Measurements from ENCODE around the gene PIK3R2.
A peak's percentile ranks its signal among the peaks of the same experiment; 100 is the strongest.

Gene PIK3R2

GRCh38 chr19:18193388-18194180, 40.6 kb downstream of the PIK3R2 start:
- no peaks in the 10 kb centered on the region for H3K9me3 Mint-ChIP-seq (ENCODE audit: low read depth)
- peaks cover 19% of the 10 kb centered on the region for H3K4me1 Mint-ChIP-seq (ENCODE audit: low read depth)
- peak overlapping the region; percentile 86 for H3K27ac Mint-ChIP-seq
- no peaks in the 10 kb centered on the region for H3K36me3 Mint-ChIP-seq
- no peaks in the 10 kb centered on the region for H3K27me3 Mint-ChIP-seq
- H3K4me3 Mint-ChIP-seq, result peak overlapping the region; percentile 87

- peak overlapping the region; percentile 34 for H3K27ac Mint-ChIP-seq
- H3K4me1 Mint-ChIP-seq (ENCODE audit: low read depth), result peaks cover 19% of the 10 kb centered on the region
- H3K27me3 Mint-ChIP-seq, result no peaks in the 10 kb centered on the region
- no peaks in the 10 kb centered on the region for H3K36me3 Mint-ChIP-seq
- H3K4me3 Mint-ChIP-seq, result peak overlapping the region; percentile 87
- no peaks in the 10 kb centered on the region for H3K9me3 Mint-ChIP-seq (ENCODE audit: low read depth)
Observed at GRCh38 chr19:18194181-18194530, 41.2 kb downstream of the PIK3R2 start.

GRCh38 chr19:18194554-18195238, 41.7 kb downstream of the PIK3R2 start:
- peaks cover 19% of the 10 kb centered on the region for H3K4me1 Mint-ChIP-seq (ENCODE audit: low read depth)
- peak overlapping the region; percentile 34 for H3K27ac Mint-ChIP-seq
- no peaks in the 10 kb centered on the region for H3K36me3 Mint-ChIP-seq
- no peaks in the 10 kb centered on the region for H3K9me3 Mint-ChIP-seq (ENCODE audit: low read depth)
- H3K27me3 Mint-ChIP-seq, result no peaks in the 10 kb centered on the region
- H3K4me3 Mint-ChIP-seq, result peak overlapping the region; percentile 87

GRCh38 chr19:18196511-18196845, 43.5 kb downstream of the PIK3R2 start:
- Mint-ChIP-seq H3K36me3 (no peaks in the 10 kb centered on the region), H3K4me3 (peak overlapping the region; percentile 40), H3K27ac (no peak overlapping the region), H3K4me1 (ENCODE audit: low read depth) (peaks cover 19% of the 10 kb centered on the region), H3K9me3 (ENCODE audit: low read depth) (no peaks in the 10 kb centered on the region), H3K27me3 (no peaks in the 10 kb centered on the region)

- no peak overlapping the region for H3K27ac Mint-ChIP-seq
- no peak overlapping the region for H3K4me3 Mint-ChIP-seq
- no peaks in the 10 kb centered on the region for H3K9me3 Mint-ChIP-seq (ENCODE audit: low read depth)
- no peaks in the 10 kb centered on the region for H3K36me3 Mint-ChIP-seq
- H3K4me1 Mint-ChIP-seq (ENCODE audit: low read depth), result peaks cover 17% of the 10 kb centered on the region
- H3K27me3 Mint-ChIP-seq, result no peaks in the 10 kb centered on the region
Observed at GRCh38 chr19:18197306-18197705, 44.3 kb downstream of the PIK3R2 start.

GRCh38 chr19:18197941-18198340, 45.0 kb downstream of the PIK3R2 start:
- Mint-ChIP-seq H3K27ac (no peak overlapping the region), H3K27me3 (no peaks in the 10 kb centered on the region), H3K36me3 (no peaks in the 10 kb centered on the region), H3K4me3 (no peak overlapping the region), H3K4me1 (ENCODE audit: low read depth) (peaks cover 19% of the 10 kb centered on the region), H3K9me3 (ENCODE audit: low read depth) (no peaks in the 10 kb centered on the region)

GRCh38 chr19:18198374-18198773, 45.4 kb downstream of the PIK3R2 start:
- Mint-ChIP-seq H3K4me3 (no peak overlapping the region), H3K27ac (no peak overlapping the region), H3K9me3 (ENCODE audit: low read depth) (no peaks in the 10 kb centered on the region)

GRCh38 chr19:18202397-18202777, 49.4 kb downstream of the PIK3R2 start:
- Mint-ChIP-seq H3K4me3 (peak overlapping the region; percentile 76), H3K27me3 (no peaks in the 10 kb centered on the region), H3K36me3 (no peaks in the 10 kb centered on the region), H3K9me3 (ENCODE audit: low read depth) (no peaks in the 10 kb centered on the region), H3K27ac (peak overlapping the region; percentile 6), H3K4me1 (ENCODE audit: low read depth) (peaks cover 16% of the 10 kb centered on the region)

More at GRCh38 chr19:18198374-18198773, 45.4 kb downstream of the PIK3R2 start:
- H3K4me1 Mint-ChIP-seq (ENCODE audit: low read depth), result peaks cover 23% of the 10 kb centered on the region
- H3K36me3 Mint-ChIP-seq, result no peaks in the 10 kb centered on the region
- H3K27me3 Mint-ChIP-seq, result no peaks in the 10 kb centered on the region

- Mint-ChIP-seq H3K4me1 (ENCODE audit: low read depth) (peaks cover 16% of the 10 kb centered on the region), H3K36me3 (no peaks in the 10 kb centered on the region), H3K4me3 (peak overlapping the region; percentile 95), H3K27ac (peak overlapping the region; percentile 83), H3K9me3 (ENCODE audit: low read depth) (no peaks in the 10 kb centered on the region), H3K27me3 (no peaks in the 10 kb centered on the region)
Observed at GRCh38 chr19:18202778-18203407, 49.9 kb downstream of the PIK3R2 start.

GRCh38 chr19:18203408-18203862, 50.5 kb downstream of the PIK3R2 start:
- Mint-ChIP-seq H3K27ac (peak overlapping the region; percentile 83), H3K4me3 (peak overlapping the region; percentile 95), H3K9me3 (ENCODE audit: low read depth) (no peaks in the 10 kb centered on the region), H3K36me3 (no peaks in the 10 kb centered on the region), H3K27me3 (peaks cover 1% of the 10 kb centered on the region), H3K4me1 (ENCODE audit: low read depth) (peaks cover 16% of the 10 kb centered on the region)

- Mint-ChIP-seq H3K4me1 (ENCODE audit: low read depth) (peaks cover 16% of the 10 kb centered on the region), H3K36me3 (no peaks in the 10 kb centered on the region), H3K9me3 (ENCODE audit: low read depth) (no peaks in the 10 kb centered on the region), H3K4me3 (peak within 1 kb of the TSS; percentile 95), H3K27me3 (peaks cover 4% of the 10 kb centered on the region), H3K27ac (peak within 1 kb of the TSS; percentile 83)
Observed at GRCh38 chr19:18203863-18204393, 51.0 kb downstream of the PIK3R2 start, which contains the start of gene RAB3A. Gene RAB3A, minus strand, starts transcription at chr19:18204042. Its CDS starts 1,302 bp downstream, at chr19:18202740.

- H3K27ac Mint-ChIP-seq, result peak overlapping the region; percentile 78
- no peaks in the 10 kb centered on the region for H3K36me3 Mint-ChIP-seq
- peaks cover 4% of the 10 kb centered on the region for H3K27me3 Mint-ChIP-seq
- H3K4me1 Mint-ChIP-seq (ENCODE audit: low read depth), result peaks cover 16% of the 10 kb centered on the region
- H3K4me3 Mint-ChIP-seq, result peak overlapping the region; percentile 95
- no peaks in the 10 kb centered on the region for H3K9me3 Mint-ChIP-seq (ENCODE audit: low read depth)
Observed at GRCh38 chr19:18204394-18205199, 51.6 kb downstream of the PIK3R2 start.

- peak overlapping the region; percentile 95 for H3K4me3 Mint-ChIP-seq
- H3K27ac Mint-ChIP-seq, result no peak overlapping the region
- peaks cover 5% of the 10 kb centered on the region for H3K27me3 Mint-ChIP-seq
- no peaks in the 10 kb centered on the region for H3K9me3 Mint-ChIP-seq (ENCODE audit: low read depth)
- H3K36me3 Mint-ChIP-seq, result no peaks in the 10 kb centered on the region
- peaks cover 16% of the 10 kb centered on the region for H3K4me1 Mint-ChIP-seq (ENCODE audit: low read depth)
Observed at GRCh38 chr19:18205200-18205892, 52.4 kb downstream of the PIK3R2 start.

- Mint-ChIP-seq H3K27me3 (peaks cover 5% of the 10 kb centered on the region), H3K36me3 (no peaks in the 10 kb centered on the region), H3K4me3 (no peak overlapping the region), H3K4me1 (ENCODE audit: low read depth) (peaks cover 16% of the 10 kb centered on the region), H3K9me3 (ENCODE audit: low read depth) (no peaks in the 10 kb centered on the region), H3K27ac (no peak overlapping the region)
Observed at GRCh38 chr19:18206018-18206417, 53.1 kb downstream of the PIK3R2 start.
